Lower leg skin (tissue), 4 donors: ENCODE results near the gene LGALS3. TPM values are rescaled to one million over a fixed set of nuclear protein-coding genes. Genes with fewer than 3 reads are reported as not detected.

Experiments used
- DNase-seq, 2 donors: peaks; one replicate each; pipeline ENCODE4 v3.0.0-alpha.2; 2019; ENCODE audit warnings: low spot score in 2 of 2
- H3K4me3 ChIP-seq: fragments of 200-600 bp; sonication (generic); 2 replicates; pipeline ENCODE4 v1.5.1; 2017; ENCODE audit warnings: mild to moderate bottlenecking, low read depth; ENCODE audit not compliant: poor library complexity, severe bottlenecking
- POLR2A ChIP-seq, 2 donors: fragments of 450-650 bp; IDR thresholded peaks; one replicate each; pipeline ENCODE4 v1.6.1; 2016 to 2017; ENCODE audit warnings: antibody characterized with exemption in 2 of 2, mild to moderate bottlenecking in 1 of 2, moderate library complexity in 1 of 2
- WGBS, 2 donors: methylation state at CpG; one replicate each; pipeline ENCODE4 v1.1.5; 2018; 5-methylcytosine and 5-hydroxymethylcytosine counted together
- intact Hi-C: fragments of 100-400 bp; cut with DNase I; formaldehyde crosslinking; loops from one replicate; pipeline ENCODE4 v1.15.0; 2023; ENCODE audit warnings: low total_unique reads
- total RNA-seq, 4 donors: library from RNA; depleted of rRNA; stranded (reverse); fragments of >200 nt; gene quantifications; one replicate each; pipeline ENCODE4 v1.1.0, GENCODE V29; 2016
- TF ChIP-seq, protein P1 (sequence below), 3 donors: fragments of 450-650 bp; IDR thresholded peaks; one replicate each; pipeline ENCODE4 v1.5.1; 2016; ENCODE audit warnings: antibody characterized with exemption in 3 of 3, mild to moderate bottlenecking in 3 of 3, moderate library complexity in 2 of 3

LGALS3 gene
- total RNA-seq, 4 donors from 2014 or later: 755 to 857 (median 826) TPM

DNA sequence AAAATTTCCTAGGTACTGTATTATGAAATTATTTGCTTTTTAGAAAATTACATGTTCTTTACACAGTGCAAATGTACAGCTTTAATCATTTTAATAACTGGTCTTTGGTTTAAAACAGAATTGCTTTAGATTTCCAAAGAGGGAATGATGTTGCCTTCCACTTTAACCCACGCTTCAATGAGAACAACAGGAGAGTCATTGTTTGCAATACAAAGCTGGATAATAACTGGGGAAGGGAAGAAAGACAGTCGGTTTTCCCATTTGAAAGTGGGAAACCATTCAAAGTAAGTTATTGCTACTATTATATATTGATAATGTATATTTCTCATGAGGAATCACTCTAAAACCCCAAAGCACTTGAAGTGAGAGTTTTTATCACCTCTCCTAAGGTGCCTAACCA, 13.4 kb downstream of the LGALS3 start:
- no peak for DNase-seq
- no peak overlapping the region for H3K4me3 ChIP-seq
- 65 to 74% methylated on average over 2 of the region's 2 CpGs for WGBS, 2 donors
- intact Hi-C loops: no loop called here
- no peak for TF ChIP-seq POLR2A (IDR thresholded peaks at IDR 0.05)
- TF ChIP-seq, protein P1, sequence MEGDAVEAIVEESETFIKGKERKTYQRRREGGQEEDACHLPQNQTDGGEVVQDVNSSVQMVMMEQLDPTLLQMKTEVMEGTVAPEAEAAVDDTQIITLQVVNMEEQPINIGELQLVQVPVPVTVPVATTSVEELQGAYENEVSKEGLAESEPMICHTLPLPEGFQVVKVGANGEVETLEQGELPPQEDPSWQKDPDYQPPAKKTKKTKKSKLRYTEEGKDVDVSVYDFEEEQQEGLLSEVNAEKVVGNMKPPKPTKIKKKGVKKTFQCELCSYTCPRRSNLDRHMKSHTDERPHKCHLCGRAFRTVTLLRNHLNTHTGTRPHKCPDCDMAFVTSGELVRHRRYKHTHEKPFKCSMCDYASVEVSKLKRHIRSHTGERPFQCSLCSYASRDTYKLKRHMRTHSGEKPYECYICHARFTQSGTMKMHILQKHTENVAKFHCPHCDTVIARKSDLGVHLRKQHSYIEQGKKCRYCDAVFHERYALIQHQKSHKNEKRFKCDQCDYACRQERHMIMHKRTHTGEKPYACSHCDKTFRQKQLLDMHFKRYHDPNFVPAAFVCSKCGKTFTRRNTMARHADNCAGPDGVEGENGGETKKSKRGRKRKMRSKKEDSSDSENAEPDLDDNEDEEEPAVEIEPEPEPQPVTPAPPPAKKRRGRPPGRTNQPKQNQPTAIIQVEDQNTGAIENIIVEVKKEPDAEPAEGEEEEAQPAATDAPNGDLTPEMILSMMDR (IDR thresholded peaks at IDR 0.05): no peak

DNA sequence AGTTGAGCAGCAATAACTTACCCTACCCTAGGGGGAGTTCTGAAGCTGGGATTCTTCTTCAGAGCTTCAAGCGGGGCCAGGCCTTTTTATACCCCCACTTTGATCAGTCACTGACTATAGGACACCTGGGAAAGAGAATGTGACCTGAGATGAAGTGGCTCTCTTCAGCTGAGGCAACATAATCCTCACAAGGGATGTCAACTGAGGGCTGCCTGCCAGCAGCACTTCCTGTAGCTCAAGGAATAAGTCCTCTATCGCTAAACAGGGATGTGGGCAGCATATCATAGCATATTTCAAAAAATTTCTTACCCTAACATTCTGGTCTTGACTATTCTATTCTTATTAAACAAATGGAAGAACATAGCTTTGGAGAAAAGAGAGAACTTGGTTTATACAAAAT, 17.4 kb downstream of the LGALS3 start:
- DNase-seq: no peak
- H3K4me3 ChIP-seq: no peak overlapping the region
- 73 to 78% methylated on average over 2 of the region's 2 CpGs for WGBS, 2 donors
- intact Hi-C loops: no loop called here
- TF ChIP-seq, protein P1 (IDR thresholded peaks at IDR 0.05): no peak

DNA sequence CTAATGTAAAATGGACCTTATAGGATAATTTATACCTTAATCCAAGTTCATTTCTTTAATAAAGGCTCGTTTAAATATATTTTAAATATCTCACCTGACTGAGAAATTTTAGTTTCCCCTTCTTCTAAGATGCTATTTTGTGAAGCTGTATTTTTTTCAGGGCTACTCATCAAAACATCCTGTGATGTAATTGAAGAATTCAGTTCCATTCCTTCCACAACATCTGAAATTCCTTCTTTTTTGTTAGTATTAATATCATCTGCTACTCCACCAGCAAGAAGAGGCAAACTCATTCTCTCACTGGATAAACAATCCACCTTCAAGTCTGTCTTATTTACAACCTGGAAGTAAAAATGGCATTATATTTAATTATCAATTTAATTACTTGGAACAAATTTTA, 22.5 kb downstream of the LGALS3 start:
- no peak for DNase-seq
- H3K4me3 ChIP-seq: no peak overlapping the region
- TF ChIP-seq, protein P1 (IDR thresholded peaks at IDR 0.05): no peak
- TF ChIP-seq POLR2A (IDR thresholded peaks at IDR 0.05): no peak
- intact Hi-C loops: no loop called here
- WGBS, 2 donors: 93 to 94% methylated on average over 1 of the region's 1 CpG

DNA sequence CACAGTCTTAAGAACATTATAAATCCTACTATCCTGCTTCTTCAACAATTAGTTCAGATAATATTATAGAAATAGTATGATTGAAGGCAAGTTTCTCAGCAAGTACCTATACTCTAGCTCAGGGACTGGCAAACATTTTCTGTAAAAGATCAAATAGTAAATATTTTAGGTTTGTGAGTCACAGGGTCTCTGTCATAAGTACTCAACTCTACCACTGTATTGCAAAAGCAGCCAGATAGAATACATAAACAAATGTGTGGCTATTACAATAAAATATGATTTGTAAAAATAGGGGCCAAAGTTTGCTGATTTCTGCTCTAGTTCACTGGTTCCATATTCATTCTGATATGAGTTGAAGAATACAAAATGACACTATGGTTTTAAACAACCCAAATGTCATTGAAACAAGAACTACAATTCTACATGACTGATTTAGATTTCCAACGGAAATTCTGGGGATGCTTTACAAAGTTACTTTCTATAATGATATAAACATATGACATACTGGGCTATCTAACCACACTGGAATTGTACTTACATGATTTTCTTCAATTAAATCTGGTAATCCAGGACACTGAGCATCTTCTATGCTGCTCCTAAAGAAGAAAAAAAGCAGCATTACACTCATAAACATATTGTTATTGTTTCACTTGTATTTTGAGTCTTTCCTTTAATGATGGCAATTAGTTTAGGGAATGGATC, 23.2 kb downstream of the LGALS3 start:
- TF ChIP-seq, protein P1 (IDR thresholded peaks at IDR 0.05): no peak
- TF ChIP-seq POLR2A (IDR thresholded peaks at IDR 0.05): no peak
- 85 to 96% methylated on average over 1 of the region's 1 CpG for WGBS, 2 donors
- H3K4me3 ChIP-seq: no peak overlapping the region
- intact Hi-C loops: no loop called here
- DNase-seq: no peak

DNA sequence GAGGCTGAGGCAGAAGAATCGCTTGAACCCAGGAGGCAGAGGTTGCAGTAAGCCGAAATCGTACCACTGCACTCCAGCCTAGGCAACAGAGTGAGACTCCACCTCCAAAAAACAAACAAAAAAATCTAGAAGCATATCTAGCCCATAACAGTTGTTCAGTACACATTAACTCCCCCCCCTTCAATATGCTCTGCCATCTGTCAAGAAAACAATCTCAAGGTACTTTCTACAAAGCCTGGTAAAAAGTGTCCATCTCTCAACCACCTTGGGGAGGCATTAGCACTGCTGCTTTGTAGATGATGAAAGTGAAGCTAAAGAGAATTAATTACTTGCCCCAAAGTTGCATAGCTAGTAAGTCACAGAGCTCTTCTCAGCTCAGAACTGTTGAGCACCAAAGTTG, 24.9 kb downstream of the LGALS3 start:
- whole genome bisulfite sequencing, 2 donors: 96 to 100% methylated on average over 3 of the region's 3 CpGs

More for the DNA sequence above, 24.9 kb downstream of the LGALS3 start:
- intact Hi-C loops: no loop called here
- no peak overlapping the region for H3K4me3 ChIP-seq
- no peak for TF ChIP-seq POLR2A (IDR thresholded peaks at IDR 0.05)
- TF ChIP-seq, protein P1 (IDR thresholded peaks at IDR 0.05): no peak
- no peak for DNase-seq
